ENCODE measurements around the gene ATP1A1.

Gene ATP1A1

DNA sequence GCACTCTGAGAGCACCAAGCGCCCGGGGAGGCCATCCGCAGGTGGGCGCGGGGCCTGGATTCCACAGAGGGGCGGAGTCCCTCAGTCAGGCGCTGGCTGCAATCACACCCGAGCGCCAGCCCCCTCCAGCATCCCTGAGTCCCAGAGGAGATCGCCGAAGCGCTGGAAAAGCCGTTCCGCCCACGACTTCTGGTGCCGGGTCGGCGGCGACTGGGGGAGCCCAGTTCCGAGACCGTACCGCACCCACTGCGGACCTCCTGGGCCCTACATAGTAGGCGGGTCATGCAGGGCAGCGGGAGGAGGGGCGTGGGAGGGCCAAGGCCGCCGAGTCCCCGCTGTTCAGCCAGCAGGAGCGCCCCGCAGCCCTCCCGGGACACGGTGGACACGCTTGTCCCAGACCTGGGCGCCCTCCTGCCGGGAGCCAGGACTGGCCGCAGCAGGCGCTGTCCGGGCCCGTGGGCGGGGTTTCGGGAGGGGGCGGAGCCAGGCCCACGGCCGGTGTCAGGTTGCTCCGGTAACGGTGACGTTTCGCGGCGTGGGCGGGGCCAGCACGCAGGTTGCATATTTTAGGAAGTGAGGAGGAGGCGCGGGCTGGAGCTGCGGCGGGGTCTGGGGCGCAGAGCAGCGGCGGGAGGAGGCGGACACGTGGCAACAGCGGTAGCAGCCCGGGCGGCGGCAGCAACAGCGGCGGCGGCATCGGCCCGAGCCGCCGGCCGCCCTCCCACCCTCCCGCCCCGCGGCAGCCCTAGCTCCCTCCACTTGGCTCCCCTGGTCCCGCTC lies at the start of gene ATP1A1:
Gene ATP1A1 (plus strand): TSS at position 594 of the 780 bp plus-strand sequence. CDS start 268 bp downstream, outside the sequence.
- no peak for FAIRE-seq

DNA sequence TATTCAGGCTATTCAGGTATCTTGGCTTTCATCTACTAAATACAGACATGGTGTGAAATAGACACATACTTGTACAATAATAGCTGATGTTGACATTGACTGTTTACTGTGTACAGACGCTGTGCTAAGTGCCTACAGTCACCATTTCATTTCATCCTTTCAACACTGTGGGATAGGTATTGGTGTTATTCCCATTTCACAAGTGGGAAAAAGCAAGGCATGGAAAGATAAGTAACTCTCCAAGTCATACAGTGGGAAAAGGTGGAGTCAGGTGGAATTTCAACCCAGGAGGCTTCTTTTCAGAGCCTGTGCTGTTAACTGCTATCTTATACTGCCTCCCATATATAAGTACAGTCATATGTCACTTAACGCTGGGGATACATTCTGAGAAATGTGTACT lies 49.6 kb upstream of the ATP1A1 start:
- no peak for FAIRE-seq

DNA sequence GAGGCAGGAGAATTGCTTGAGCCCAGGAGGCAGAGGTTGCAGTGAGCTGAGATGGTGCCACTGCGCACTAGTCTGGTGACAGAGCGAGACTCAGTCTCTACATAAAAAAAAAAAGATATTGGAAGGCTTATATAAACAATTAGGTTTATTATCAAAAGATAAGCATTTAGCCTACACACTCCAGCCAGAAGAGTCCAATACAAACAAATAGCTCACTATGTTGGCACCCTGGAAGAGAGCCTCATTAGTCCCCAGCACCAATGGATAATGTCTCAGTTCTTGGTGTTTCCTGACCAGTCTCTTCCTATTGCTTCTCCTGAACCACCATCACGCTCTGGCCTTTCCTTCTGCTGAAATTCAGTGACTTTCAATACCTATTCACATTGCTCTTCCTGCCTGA lies 48.6 kb upstream of the ATP1A1 start:
- no peak for FAIRE-seq

DNA sequence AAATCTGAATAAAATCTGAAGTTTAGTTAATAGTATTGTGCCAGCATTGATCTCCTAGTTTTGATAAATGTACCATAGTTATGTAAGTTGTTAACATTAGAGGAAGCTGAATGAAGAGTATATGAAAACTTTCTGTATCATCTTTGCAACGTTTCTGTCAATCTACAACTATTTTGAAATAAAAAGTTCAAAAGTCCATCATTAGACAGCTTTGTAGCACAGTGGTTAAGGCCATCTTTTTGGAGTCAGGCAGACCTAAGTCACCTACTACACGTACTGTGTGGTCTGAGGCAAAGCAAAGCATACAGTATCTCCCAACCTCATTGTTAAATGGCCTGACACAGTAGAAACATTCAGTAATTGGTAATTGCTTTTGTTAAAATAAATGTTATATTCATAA lies 47.9 kb upstream of the ATP1A1 start:
- FAIRE-seq: no peak

DNA sequence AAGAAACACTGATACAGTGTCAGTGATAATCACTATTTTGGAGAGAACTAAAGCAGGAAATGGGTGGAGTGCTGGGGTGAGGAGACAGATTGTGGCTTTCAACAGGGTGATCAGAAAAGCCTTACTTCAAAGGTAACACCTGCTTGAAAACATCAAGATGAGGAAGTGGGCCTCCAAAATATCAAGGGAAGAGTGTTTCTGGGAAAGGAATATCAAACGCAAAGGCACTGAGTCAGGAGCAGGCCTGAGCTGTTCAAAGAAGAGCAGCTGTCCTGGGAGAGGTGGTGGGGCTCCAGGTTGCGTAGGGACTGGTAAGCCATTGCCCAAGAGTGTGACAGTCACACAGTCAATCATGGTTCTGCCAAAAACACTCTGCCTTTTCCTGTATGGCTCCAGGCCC lies 47.1 kb upstream of the ATP1A1 start:
- FAIRE-seq: no peak

- no peak for FAIRE-seq
Measured at GRCh38 chr1:116326486-116326885, 46.6 kb upstream of the ATP1A1 start.

DNA sequence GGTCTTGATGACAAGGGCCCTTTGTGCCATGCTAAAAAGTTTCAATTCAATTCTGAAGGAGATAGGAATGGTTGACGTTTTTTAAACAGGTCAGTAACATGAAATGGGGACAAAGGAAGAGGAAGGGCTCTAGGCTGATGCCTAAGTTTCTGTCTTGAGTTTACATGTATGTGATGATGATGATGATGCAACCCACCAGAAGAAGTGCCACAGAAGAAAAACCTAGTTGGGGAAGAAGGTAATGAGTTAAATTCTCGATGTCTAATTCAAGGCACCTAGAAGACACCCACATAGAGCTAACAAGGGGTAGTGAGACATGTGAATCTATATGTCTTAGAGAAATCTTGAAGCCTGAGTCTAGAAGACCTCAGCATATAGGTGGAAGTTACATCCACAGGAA lies 44.4 kb upstream of the ATP1A1 start:
- FAIRE-seq: no peak

- FAIRE-seq: no peak
Measured at GRCh38 chr1:116329524-116330341, 43.3 kb upstream of the ATP1A1 start.

DNA sequence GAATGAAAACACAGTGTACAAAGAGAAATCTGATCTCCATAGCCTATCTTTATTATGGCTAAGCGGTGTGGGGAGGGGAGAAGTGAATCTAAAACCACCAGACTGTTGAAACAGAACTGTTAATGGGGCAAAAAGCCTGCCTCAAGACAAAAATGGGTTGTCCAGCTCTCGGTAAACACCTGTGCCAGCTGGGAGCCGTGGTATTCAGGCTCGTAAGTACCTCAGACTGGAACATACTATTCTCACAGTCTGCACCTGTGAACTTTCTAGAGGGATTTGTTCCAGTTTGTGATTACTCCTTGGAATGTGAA lies 42.7 kb upstream of the ATP1A1 start:
- FAIRE-seq: no peak

DNA sequence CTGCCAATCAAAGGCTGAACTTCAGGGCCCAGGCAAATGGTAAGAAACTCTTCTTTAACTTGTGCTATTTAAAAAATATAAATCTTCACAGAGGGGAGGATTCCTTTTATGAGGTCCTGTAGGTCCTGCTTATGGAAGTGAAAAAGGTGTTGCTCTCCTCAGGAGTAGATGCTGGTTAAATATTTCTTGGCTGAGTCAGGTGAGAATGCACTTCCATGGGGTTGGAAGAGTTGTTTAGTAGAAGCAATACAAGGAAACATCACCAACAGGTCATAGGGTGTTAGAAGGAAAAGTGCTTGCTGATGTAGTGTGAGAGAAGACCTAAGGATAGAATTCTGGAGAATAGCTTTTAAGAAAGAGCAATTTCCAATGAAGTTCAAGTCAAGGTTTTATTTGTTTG lies 42.2 kb upstream of the ATP1A1 start:
- FAIRE-seq: no peak

DNA sequence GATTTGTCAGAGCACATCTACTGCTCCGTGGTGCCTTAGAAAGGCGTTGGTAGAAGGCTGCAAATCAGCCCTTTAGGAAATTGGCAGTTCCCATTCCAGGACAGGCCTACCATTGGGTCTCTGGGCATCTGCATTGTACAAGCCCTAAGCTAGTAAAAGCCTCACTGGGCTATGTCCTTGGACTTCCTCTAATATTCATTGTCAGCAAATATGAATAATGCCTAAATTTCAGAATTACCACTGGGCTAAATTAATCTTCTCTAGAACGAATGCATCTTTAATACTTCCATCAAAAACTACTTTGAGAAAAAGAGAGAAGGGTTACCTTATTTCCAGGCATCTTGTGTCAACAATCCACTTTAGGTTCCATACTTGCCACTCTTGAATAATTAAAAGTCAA lies 41.5 kb upstream of the ATP1A1 start:
- FAIRE-seq: no peak

DNA sequence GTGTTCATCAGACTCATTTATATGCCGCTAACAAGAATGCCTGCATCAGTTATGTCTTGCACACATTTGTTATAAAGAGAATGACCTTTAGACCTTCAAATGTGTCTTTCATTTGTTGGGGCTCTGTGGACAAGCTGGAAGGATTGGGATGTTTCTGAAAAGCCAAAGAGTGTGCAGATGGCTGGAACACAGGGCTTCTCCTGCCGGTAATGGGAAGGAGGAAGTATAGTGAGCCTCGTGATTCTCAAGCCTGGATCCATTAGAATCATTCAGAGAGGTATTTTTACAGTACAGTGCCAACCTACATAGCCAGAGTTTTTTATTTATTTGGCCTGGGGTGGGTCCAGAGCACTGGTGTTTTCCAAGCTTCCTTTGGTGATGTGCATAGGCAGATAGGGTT lies 40.6 kb upstream of the ATP1A1 start:
- no peak for FAIRE-seq

DNA sequence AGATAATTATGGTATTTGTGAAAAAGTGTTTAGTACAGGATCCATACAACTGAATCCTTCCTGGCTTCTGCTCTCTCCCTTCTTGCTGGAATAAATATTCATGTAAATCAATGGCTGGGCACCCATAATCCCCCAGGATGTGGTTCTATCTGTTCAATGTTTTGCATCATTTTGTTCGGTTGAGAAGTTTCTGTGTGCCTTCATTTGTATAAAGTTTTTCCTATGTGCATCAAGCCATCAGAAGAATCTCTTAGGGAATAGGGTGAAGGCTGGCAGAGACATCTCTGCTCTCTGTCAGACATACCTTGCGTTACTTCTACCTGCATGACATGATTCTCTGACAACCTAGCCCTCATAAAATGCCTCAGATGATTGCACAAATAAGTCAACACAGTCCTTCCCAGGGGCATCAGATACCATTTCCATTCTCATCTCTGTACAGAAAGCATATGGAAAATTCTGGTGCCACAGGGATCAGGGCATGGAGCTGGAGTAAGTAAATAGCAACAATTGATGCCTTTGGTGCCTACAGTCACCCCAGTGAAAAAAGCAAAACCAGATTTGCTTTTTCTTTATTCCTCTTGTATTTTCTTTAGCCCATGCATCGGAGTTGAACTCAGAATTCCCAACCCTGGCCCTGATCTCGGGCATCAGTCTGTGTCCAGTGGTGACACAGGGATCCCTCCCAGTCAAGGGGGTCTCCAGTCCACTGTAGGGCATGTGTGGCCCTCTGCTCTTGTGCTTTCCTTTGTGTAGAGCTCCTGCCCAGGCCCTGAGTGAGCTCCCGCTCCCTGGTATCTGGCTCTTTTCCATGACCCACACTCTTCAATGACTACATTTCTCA lies 39.7 kb upstream of the ATP1A1 start:
- no peak for FAIRE-seq

- no peak for FAIRE-seq
Measured at GRCh38 chr1:116334015-116334547, 39.0 kb upstream of the ATP1A1 start.

- no peak for FAIRE-seq
Measured at GRCh38 chr1:116334868-116335635, 38.0 kb upstream of the ATP1A1 start.

GRCh38 chr1:116335850-116336624 lies 37.0 kb upstream of the ATP1A1 start:
- no peak for FAIRE-seq

DNA sequence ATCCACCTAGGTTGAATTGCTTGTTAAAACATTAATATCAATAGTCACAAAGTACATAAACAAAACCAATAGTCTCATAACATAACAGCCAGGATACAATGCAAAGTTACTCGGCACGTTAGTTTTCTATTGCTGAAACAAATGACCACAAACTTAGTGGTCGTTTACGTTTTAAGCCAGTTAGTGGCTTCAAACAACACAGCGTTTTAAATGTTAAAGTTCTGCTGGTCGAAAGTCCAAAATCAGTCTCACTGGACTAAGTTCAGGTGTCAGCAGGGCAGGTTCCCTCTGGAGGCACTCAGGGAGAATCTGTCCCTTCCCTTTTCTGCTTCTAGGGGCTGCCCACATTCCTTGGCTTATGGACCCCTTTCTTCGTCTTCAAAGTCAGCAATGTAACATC lies 35.6 kb upstream of the ATP1A1 start:
- no peak for FAIRE-seq

DNA sequence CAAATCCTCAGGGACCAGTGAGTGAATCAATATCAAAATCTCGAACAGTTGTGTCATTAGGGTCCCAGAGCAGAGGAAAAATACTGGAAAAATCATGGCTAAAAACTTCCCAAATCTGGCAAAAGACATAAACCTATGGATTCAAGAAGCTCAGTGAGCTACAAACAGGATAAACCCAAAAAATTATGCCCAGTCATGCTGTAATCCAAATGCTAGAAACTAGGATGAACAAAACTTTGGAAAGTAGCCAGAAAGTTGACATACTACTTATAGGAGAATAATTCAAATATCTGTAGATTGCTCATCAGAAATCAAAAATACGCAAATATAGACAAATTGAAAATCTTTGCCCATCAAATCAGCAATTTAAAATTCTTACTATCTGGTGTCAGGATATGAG lies 34.6 kb upstream of the ATP1A1 start:
- no peak for FAIRE-seq

- FAIRE-seq: no peak
Measured at GRCh38 chr1:116340506-116341231, 32.4 kb upstream of the ATP1A1 start.

DNA sequence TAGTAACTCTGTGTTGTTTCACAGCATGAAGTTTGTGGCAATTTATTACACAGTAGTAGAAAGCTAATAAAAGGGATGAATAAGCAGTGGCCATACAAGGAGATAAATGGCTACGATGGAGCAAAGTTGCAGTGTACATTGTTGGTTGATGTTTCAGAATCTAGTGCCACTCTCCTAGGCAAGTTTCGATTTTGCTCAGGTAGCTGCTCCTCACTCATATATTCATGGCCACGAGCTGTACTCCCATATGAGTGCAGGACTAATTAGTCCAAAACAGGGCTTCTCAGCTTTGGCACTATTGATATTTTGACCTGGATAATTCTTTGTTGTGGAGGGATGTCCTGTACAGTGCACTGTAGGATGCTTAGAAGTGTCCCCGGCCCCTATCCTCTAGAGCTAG lies 30.0 kb upstream of the ATP1A1 start:
- no peak for FAIRE-seq

- no peak for FAIRE-seq
Measured at GRCh38 chr1:116345011-116345410, 28.0 kb upstream of the ATP1A1 start.
